Activated T-helper 1 cell treated with anti-CD3 and anti-CD28 coated beads, Interleukin-2, amount 50 U/mL, for 16 hours (primary cell): Measurements from ENCODE around the gene ASS1.

Source experiments
- DNase-seq, 2 donors: peaks; one replicate each; pipeline ENCODE4 v3.0.0-alpha.2; 2020; ENCODE audit warnings: low read depth in 1 of 2, low spot score in 1 of 2

ASS1 gene

GRCh38 chr9:130471411-130472183 is 26.8 kb downstream of the ASS1 start:
- DNase-seq: no peak

GRCh38 chr9:130472184-130472705 is 27.5 kb downstream of the ASS1 start:
- DNase-seq: no peak

GRCh38 chr9:130473009-130473408 is 28.2 kb downstream of the ASS1 start:
- DNase-seq: no peak

- DNase-seq: no peak
These were observed 28.8 kb downstream of the ASS1 start for GRCh38 chr9:130473566-130473965.

- no peak for DNase-seq
These were observed 29.3 kb downstream of the ASS1 start for GRCh38 chr9:130474106-130474505.

GRCh38 chr9:130476151-130476730 is 31.5 kb downstream of the ASS1 start:
- DNase-seq: no peak

- DNase-seq: no peak
These were observed 32.8 kb downstream of the ASS1 start for GRCh38 chr9:130477564-130477963.

GRCh38 chr9:130478152-130478551 is 33.4 kb downstream of the ASS1 start:
- DNase-seq: no peak

- no peak for DNase-seq
These were observed 34.2 kb downstream of the ASS1 start for GRCh38 chr9:130478736-130479575.

- no peak for DNase-seq
These were observed 34.8 kb downstream of the ASS1 start for GRCh38 chr9:130479587-130479986.

- no peak for DNase-seq
These were observed 35.9 kb downstream of the ASS1 start for GRCh38 chr9:130480673-130481072.

- no peak for DNase-seq
These were observed 37.7 kb downstream of the ASS1 start for GRCh38 chr9:130482463-130482862.

- no peak for DNase-seq
These were observed 38.7 kb downstream of the ASS1 start for GRCh38 chr9:130483371-130483971.

- no peak for DNase-seq
These were observed 39.8 kb downstream of the ASS1 start for GRCh38 chr9:130484362-130485072.

- DNase-seq: no peak
These were observed 41.3 kb downstream of the ASS1 start for GRCh38 chr9:130486103-130486502.

GRCh38 chr9:130487500-130487899 is 42.7 kb downstream of the ASS1 start:
- no peak for DNase-seq

- no peak for DNase-seq
These were observed 44.0 kb downstream of the ASS1 start for GRCh38 chr9:130488621-130489330.

- DNase-seq: no peak
These were observed 46.2 kb downstream of the ASS1 start for GRCh38 chr9:130490981-130491380.

- DNase-seq: no peak
These were observed 47.2 kb downstream of the ASS1 start for GRCh38 chr9:130491830-130492482.

- DNase-seq: no peak
These were observed 48.3 kb downstream of the ASS1 start for GRCh38 chr9:130493021-130493420.
